Activated T-cell treated with anti-CD3 and anti-CD28 coated beads for 48 hours (primary cell): Measurements from ENCODE around the gene TMEM164.

Source experiments
- DNase-seq: peaks from one replicate; pipeline ENCODE4 v3.0.0-alpha.2; 2020; ENCODE audit warnings: low read depth

Gene TMEM164

GRCh38 chrX:110037178-110037577 is 34.3 kb downstream of the TMEM164 start:
- DNase-seq: no peak

GRCh38 chrX:110038900-110039299 is 36.0 kb downstream of the TMEM164 start:
- no peak for DNase-seq

- DNase-seq: no peak
These were observed 39.1 kb downstream of the TMEM164 start for GRCh38 chrX:110041980-110042379.

GRCh38 chrX:110042496-110042895 is 39.6 kb downstream of the TMEM164 start:
- DNase-seq: no peak

GRCh38 chrX:110043506-110043905 is 40.6 kb downstream of the TMEM164 start:
- DNase-seq: no peak

- no peak for DNase-seq
These were observed 41.7 kb downstream of the TMEM164 start for GRCh38 chrX:110044346-110045249.

GRCh38 chrX:110045421-110045820 is 42.5 kb downstream of the TMEM164 start:
- no peak for DNase-seq

GRCh38 chrX:110046001-110046400 is 43.1 kb downstream of the TMEM164 start:
- no peak for DNase-seq

- DNase-seq: no peak
These were observed 44.1 kb downstream of the TMEM164 start for GRCh38 chrX:110046971-110047370.

GRCh38 chrX:110049096-110049495 is 46.2 kb downstream of the TMEM164 start:
- no peak for DNase-seq

- DNase-seq: no peak
These were observed 47.5 kb downstream of the TMEM164 start for GRCh38 chrX:110050386-110050785.

- DNase-seq: no peak
These were observed 48.0 kb downstream of the TMEM164 start for GRCh38 chrX:110050901-110051300.

GRCh38 chrX:110051559-110051958 is 48.6 kb downstream of the TMEM164 start:
- DNase-seq: no peak

- no peak for DNase-seq
These were observed 49.4 kb downstream of the TMEM164 start for GRCh38 chrX:110052303-110052702.

- DNase-seq: no peak
These were observed 50.5 kb downstream of the TMEM164 start for GRCh38 chrX:110053453-110053852.

GRCh38 chrX:110055616-110056015 is 52.7 kb downstream of the TMEM164 start:
- no peak for DNase-seq

GRCh38 chrX:110056419-110056818 is 53.5 kb downstream of the TMEM164 start:
- no peak for DNase-seq

- no peak for DNase-seq
These were observed 56.5 kb downstream of the TMEM164 start for GRCh38 chrX:110059410-110059809.

- DNase-seq: no peak
These were observed 57.4 kb downstream of the TMEM164 start for GRCh38 chrX:110060317-110060716.

GRCh38 chrX:110060846-110061537 is 58.1 kb downstream of the TMEM164 start:
- DNase-seq: no peak

- no peak for DNase-seq
These were observed 60.0 kb downstream of the TMEM164 start for GRCh38 chrX:110062919-110063318.

- DNase-seq: no peak
These were observed 63.7 kb downstream of the TMEM164 start for GRCh38 chrX:110066488-110067225.

GRCh38 chrX:110070970-110071369 is 68.1 kb downstream of the TMEM164 start:
- no peak for DNase-seq
